SU-DHL-6 (cell line): ENCODE measurements around the gene PHLDB1.

Experiments
- H2AFZ ChIP-seq: fragments of 200-600 bp; sonication (generic); 2 replicates; pipeline ENCODE4 v1.6.1; 2014; ENCODE audit warnings: low read depth, mild to moderate bottlenecking, moderate library complexity, mixed read lengths, antibody characterized with exemption, low read length; ENCODE audit not compliant: severe bottlenecking
- H3F3A ChIP-seq: fragments of 200-600 bp; shearing (Covaris generic); 2 replicates; pipeline ENCODE4 v1.6.0; 2016; ENCODE audit warnings: antibody characterized with exemption, mild to moderate bottlenecking; ENCODE audit not compliant: insufficient read depth
- H3K27ac ChIP-seq: fragments of 200-600 bp; sonication (generic); 2 replicates; pipeline ENCODE4 v1.5.1; 2016; ENCODE audit warnings: low read depth, mild to moderate bottlenecking, low read length, moderate library complexity, mixed read lengths
- H3K27me3 ChIP-seq: fragments of 200-600 bp; sonication (generic), shearing (Covaris generic); 2 replicates; pipeline ENCODE4 v1.6.0; 2014; ENCODE audit warnings: mild to moderate bottlenecking, low read length
- H3K36me3 ChIP-seq: fragments of 200-600 bp; sonication (generic); 2 replicates; pipeline ENCODE4 v1.6.1; 2014; ENCODE audit warnings: mild to moderate bottlenecking, low read length, mixed read lengths
- H3K4me2 ChIP-seq: fragments of 300-600, 200-600 bp; shearing (Covaris generic), sonication (generic); 2 replicates; pipeline ENCODE4 v1.6.0; 2014; ENCODE audit warnings: low read length, low read depth, mild to moderate bottlenecking; ENCODE audit not compliant: poor library complexity, severe bottlenecking
- H3K4me3 ChIP-seq: fragments of 200-600 bp; sonication (generic); 2 replicates; pipeline ENCODE4 v1.5.1; 2014; ENCODE audit warnings: antibody characterized with exemption, low read length, mild to moderate bottlenecking, mixed read lengths; ENCODE audit not compliant: insufficient read depth, poor library complexity, severe bottlenecking
- H3K79me2 ChIP-seq: fragments of 200-600 bp; sonication (generic); 2 replicates; pipeline ENCODE4 v1.6.1; 2014; ENCODE audit warnings: mild to moderate bottlenecking, low read length, moderate library complexity; ENCODE audit not compliant: insufficient read depth
- H3K9ac ChIP-seq: fragments of 200-600 bp; sonication (generic); 2 replicates; pipeline ENCODE4 v1.7.0; 2014; ENCODE audit warnings: mild to moderate bottlenecking, low read length
- H3K9me2 ChIP-seq: fragments of 200-600 bp; sonication (generic); replicated peaks from 2 replicates; pipeline ENCODE4 v1.6.1; 2014; ENCODE audit warnings: low read length; ENCODE audit not compliant: insufficient read depth
- H3K9me3 ChIP-seq: fragments of 200-600 bp; sonication (generic); 2 replicates; pipeline ENCODE4 v1.6.1; 2014; ENCODE audit warnings: low read length, mixed read lengths; ENCODE audit not compliant: insufficient read depth
- H4K20me1 ChIP-seq: fragments of 200-600 bp; sonication (generic); 2 replicates; pipeline ENCODE4 v1.6.1; 2014; ENCODE audit warnings: low read depth, mild to moderate bottlenecking, antibody characterized with exemption, low read length, moderate library complexity, mixed read lengths
- EZH2phosphoT487 ChIP-seq: fragments of 200-600 bp; sonication (generic), shearing (Covaris generic); conservative IDR thresholded peaks from 2 replicates; pipeline ENCODE4 v1.6.1; 2018; ENCODE audit warnings: mild to moderate bottlenecking, antibody characterized with exemption, low read length, moderate library complexity, mixed read lengths
- TF ChIP-seq, protein P1 (sequence below): fragments of 200-600 bp; sonication (generic); IDR thresholded peaks from one replicate; pipeline ENCODE4 v1.5.1; 2017; ENCODE audit warnings: antibody characterized with exemption, mild to moderate bottlenecking, low read length, moderate library complexity; ENCODE audit not compliant: insufficient read depth, poor library complexity, severe bottlenecking

The PHLDB1 gene

DNA sequence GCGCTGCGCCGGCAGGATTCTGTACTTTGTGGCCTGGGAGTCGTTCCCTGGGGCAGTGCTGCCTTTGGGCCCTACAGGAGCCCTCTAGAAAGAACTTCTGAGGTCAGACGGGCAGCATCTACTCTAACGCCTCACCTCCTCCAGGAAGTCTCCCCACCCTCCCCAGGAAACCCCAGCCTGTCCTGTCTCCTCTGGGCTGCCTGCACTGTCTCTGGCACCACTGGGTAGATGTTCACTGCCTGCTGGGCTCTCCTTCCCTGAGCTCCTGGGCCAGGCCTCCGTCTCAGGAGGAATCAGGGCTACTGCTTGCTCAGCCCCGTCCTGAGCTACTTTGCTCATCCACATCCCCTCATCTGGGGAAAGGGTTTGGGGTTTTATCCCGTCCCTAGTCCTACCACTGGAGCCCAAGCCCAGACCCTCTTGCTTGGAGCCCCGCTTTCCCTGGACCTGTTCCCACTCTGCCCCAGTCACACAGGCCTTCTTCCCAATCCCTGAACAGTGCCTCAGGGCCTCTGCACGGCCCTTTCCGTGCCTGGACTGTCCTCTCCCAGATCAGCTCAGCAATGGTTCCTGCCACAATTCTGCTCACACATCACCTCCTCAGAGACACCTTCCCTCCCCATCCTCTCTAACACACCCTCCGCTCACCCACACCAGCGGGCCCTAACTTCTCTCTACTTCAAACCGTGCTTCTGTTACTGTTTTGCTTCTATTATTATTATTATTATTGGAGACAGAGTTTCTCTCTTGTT lies 83.3 kb downstream of the PHLDB1 start:
- Histone ChIP-seq H3K27me3 (no peaks in the 10 kb centered on the region), H3K27ac (no peak overlapping the region), H3K4me2 (no peak overlapping the region), H3K4me3 (no peak overlapping the region), H2AFZ (no peak overlapping the region), H3K79me2 (no peaks in the 10 kb centered on the region), H3K36me3 (no peaks in the 10 kb centered on the region), H3K9me3 (no peaks in the 10 kb centered on the region), H3F3A (no peaks in the 10 kb centered on the region), H3K9ac (peak overlapping the region; percentile 46; the same call in 1 of the 2 replicates), H4K20me1 (no peaks in the 10 kb centered on the region), H3K9me2 (no peaks in the 10 kb centered on the region)
- TF ChIP-seq EZH2phosphoT487: no peak
- TF ChIP-seq, protein P1, sequence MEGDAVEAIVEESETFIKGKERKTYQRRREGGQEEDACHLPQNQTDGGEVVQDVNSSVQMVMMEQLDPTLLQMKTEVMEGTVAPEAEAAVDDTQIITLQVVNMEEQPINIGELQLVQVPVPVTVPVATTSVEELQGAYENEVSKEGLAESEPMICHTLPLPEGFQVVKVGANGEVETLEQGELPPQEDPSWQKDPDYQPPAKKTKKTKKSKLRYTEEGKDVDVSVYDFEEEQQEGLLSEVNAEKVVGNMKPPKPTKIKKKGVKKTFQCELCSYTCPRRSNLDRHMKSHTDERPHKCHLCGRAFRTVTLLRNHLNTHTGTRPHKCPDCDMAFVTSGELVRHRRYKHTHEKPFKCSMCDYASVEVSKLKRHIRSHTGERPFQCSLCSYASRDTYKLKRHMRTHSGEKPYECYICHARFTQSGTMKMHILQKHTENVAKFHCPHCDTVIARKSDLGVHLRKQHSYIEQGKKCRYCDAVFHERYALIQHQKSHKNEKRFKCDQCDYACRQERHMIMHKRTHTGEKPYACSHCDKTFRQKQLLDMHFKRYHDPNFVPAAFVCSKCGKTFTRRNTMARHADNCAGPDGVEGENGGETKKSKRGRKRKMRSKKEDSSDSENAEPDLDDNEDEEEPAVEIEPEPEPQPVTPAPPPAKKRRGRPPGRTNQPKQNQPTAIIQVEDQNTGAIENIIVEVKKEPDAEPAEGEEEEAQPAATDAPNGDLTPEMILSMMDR: no peak

DNA sequence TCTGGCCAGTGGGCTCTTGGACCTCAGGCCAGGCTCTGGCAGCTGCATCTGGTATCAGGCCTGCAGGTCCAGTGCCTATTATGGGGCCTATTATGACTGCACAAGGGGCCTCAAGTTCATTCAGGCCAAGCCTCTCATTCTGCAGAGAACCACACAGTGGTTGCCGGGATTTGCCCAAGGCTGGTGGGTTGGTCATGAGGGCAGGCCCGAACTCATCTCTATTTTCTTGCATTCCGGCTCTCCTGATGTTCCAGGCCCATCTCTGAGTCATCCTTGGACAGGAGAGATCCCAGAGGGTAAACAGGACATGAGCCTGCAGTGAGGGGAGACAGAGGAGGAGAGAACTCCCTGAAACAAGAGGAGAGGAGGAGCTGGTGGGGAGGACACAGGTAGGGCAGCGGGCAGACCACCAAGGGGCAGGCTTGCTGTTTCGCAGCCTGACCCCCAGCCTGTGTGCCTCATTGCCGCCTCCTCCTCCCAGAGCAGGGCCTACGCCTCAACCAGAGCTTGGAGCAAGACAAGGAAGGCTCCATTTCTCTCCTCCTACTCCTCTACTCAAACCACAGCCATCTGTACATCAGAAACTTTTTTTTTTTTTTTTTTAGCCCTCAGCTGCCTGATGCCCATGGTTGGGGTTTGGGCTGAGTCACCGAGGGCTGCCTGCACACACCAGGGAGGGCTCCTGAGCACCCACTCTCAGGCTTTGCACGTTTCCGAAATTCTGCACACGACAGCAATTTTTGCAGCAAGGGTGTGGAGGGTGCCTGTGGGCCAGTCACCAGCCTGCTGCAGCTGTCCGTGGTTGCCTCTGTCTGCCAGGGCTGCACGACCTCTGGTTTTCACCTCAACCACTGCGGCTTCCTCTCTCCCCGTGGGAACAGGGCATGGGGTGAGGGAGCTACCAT lies 84.8 kb downstream of the PHLDB1 start:
- no peak overlapping the region for H3K4me2 ChIP-seq
- H2AFZ ChIP-seq: no peak overlapping the region

DNA sequence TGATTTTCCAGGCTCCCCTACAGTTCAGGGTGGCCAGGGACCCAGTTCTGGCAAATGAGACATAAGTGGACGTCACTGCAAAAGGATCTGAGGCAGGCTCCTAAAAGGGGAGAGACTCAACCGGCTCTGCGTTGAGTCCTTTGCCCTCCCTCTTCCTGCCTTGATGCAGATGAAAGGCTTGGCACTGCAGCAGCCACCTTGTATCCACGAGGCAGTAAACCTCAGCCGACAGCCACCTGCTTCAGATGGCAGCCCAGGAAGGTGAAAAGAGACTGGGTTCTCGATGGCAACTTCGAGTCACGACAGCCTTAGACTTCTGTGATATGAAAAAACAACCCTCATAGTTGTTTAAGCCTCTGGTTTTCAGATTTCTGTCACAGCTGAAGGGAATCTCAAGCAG lies 86.8 kb downstream of the PHLDB1 start:
- H3K79me2 ChIP-seq: no peaks in the 10 kb centered on the region
- no peaks in the 10 kb centered on the region for H3K36me3 ChIP-seq
- H3K9ac ChIP-seq: no peak overlapping the region
- H3K9me2 ChIP-seq: no peaks in the 10 kb centered on the region
- no peak overlapping the region for H3K4me3 ChIP-seq
- H3K9me3 ChIP-seq: no peaks in the 10 kb centered on the region
- H2AFZ ChIP-seq: no peak overlapping the region
- no peak overlapping the region for H3K4me2 ChIP-seq
- no peaks in the 10 kb centered on the region for H4K20me1 ChIP-seq
- no peak for TF ChIP-seq EZH2phosphoT487
- TF ChIP-seq, protein P1: no peak
- H3K27me3 ChIP-seq: no peaks in the 10 kb centered on the region
- H3K27ac ChIP-seq: no peak overlapping the region
- no peaks in the 10 kb centered on the region for H3F3A ChIP-seq

More for the DNA sequence above, 84.8 kb downstream of the PHLDB1 start:
- Histone ChIP-seq H3K79me2 (no peaks in the 10 kb centered on the region), H3K9me3 (no peaks in the 10 kb centered on the region), H4K20me1 (no peaks in the 10 kb centered on the region), H3K36me3 (no peaks in the 10 kb centered on the region), H3K9me2 (no peaks in the 10 kb centered on the region), H3K27me3 (no peaks in the 10 kb centered on the region), H3K4me3 (no peak overlapping the region), H3K9ac (no peak overlapping the region), H3K27ac (no peak overlapping the region), H3F3A (no peaks in the 10 kb centered on the region)
- TF ChIP-seq, protein P1: no peak
- no peak for TF ChIP-seq EZH2phosphoT487
